Measurements from ENCODE around the gene PCDH18.
"Not testable (repeated sequence)": the region's sequence is repeated elsewhere in the genome, so short reads cannot be mapped to it uniquely, and the experiment has no call there.

- TF ChIP-seq CTCF, POLR2A (IDR thresholded peaks at IDR 0.05): not testable (repeated sequence)
Measured at GRCh38 chr4:137537807-137538206, 5.5 kb upstream of the PCDH18 start.

Measured in testis (tissue), 2 donors.